Stimulated activated CD8-positive, alpha-beta memory T cell treated with anti-CD3 and anti-CD28 coated beads, Interleukin-15, amount 100 ng/mL, for 4 hours (primary cell): ENCODE data around the gene EID2B.

Experiments
- DNase-seq, 2 donors: peaks; one replicate each; pipeline ENCODE4 v3.0.0-alpha.2; 2020; ENCODE audit warnings: low read depth in 2 of 2

EID2B gene

GRCh38 chr19:39531834-39532232 lies 819 bp downstream of the EID2B start:
- DNase-seq = no peak

DNA sequence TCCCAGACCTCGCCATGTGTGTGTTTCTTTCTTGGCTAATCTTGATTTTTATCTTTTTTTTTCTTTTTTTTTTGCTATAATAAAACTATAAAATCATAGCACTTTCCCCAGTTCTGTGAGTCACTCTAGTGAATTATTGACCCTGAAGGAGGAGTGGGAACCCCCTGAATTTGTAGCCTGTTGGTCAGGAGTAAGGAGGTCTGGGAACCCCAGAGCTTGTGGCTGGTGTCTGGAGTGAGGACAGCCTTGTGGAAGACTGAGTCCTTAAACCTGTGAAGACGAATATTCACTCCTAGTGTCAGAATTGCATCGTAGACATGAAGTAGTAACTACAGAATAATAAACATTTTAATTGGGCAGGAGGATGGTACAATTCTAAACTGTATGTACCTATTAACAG lies 7.4 kb downstream of the EID2B start:
- no peak for DNase-seq

- DNase-seq = no peak
Observed at GRCh38 chr19:39524495-39524894, 8.2 kb downstream of the EID2B start.

GRCh38 chr19:39520541-39521484 lies 11.8 kb downstream of the EID2B start:
- DNase-seq = no peak

DNA sequence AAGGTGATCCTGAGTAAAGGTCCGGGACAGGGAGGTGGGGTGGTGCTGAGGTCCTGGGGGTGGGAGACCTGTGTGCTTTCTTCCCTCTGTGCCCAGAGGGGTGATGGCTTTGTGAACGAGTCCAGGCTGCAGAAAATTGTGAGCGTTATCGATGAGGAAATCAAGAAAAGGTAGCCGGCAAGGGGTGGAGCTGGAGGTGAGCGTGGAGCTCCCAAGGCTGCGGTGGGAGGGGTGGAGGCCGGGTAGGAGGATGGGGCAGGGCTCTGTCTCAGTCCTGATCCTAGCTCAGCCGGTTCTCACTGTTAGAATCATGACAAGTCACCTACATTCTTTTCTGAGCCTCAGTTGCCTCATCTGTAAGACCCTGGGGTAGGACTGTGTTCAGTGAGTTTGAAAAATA lies 13.7 kb downstream of the EID2B start:
- DNase-seq = no peak

DNA sequence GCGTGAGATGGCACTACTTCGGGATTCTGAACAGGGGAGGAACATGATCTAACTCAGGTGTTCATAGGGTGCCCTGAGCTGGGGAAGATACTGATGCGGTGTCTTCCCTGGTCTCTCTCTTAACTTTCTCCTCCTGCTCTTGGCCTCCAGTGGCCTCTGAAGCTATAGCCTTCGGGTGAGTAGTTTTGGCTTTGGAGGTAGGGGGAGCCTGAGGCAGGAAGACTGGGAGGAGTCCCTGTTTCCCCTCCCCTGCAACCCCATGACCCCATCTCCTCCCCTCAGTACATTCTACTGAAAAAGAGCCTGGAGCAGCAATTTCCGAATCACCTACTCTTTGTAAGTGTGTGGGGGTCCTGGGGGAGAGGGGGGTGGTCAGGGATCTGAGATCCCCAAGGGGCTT lies 14.2 kb downstream of the EID2B start:
- no peak for DNase-seq

DNA sequence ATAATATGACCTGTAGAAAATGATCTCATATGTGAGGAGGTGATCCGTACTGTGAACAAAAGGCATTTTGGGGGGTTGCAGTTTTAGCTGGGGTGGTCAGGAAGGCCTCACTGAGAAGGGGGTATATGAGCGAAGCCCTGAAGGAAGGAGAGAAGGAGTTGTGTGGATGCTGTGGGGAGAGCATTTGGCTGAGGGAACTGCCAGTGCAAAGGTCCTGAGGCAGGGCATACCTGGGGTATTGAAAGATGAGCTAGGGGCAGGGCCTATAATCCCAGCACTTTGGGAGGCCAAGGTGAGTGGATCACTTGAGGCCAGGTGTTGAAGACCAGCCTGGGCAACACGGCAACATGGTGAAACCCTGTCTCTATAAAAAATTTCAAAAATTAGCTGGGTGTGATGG lies 15.2 kb downstream of the EID2B start:
- DNase-seq = no peak

DNA sequence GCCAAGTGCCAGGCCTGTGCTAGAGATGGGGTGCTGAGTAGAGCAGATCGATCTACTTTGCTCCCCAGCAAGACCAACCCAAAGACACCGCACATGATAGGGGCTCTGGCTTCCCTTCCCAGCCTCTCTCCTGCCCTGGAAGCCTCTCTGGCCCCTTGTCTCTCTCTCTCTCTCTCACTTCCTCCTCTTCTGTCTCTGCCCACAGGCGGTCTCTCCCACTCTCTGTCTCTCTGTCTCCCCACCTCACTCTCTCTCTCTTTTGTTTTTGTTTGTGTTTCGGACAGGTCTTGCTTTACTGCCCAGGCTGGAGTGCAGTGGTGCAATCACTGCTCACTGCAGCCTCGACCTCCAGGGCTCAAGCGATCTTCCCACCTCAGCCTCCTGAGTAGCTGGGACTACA lies 16.4 kb downstream of the EID2B start:
- no peak for DNase-seq

- DNase-seq = no peak
Observed at GRCh38 chr19:39515551-39516191, 17.0 kb downstream of the EID2B start.

DNA sequence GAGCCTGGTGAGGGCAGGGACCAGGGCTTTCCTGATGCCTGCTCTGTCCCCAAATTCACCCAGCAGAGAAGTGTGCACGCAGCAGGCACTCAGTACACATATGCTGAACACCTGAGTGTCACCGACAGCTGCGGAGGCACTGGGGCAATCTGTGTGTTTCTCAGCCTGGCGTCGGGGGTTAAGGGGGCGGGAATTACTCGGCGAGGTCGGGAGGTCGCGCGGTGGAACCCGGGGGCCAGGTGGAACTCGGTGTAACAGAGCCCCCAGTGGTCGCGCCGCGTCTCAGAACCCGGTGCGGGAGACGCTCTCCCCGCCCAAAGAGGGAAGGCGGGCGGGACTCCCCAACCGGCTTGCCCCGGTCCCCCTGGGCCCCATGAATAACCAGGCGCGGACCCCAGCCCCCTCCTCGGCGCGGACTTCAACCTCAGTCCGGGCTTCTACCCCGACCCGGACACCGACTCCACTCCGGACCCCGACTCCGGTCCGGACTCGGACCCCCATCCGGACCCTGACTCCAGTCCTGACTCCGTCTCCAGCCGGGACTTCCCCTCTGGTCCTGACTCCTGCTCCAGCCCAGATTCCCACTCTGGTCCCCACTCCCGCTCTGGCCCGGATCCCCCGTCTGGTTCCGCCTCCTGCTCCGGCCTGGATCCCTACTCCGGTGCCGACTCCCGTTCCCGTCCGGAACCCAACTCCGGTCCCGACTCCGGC lies 17.7 kb downstream of the EID2B start, which contains the start of gene SELENOV:
Gene SELENOV, plus strand, starts transcription at position 300 of the 711 bp plus-strand sequence. Its CDS starts 74 bp downstream, at position 374.
- DNase-seq = no peak

DNA sequence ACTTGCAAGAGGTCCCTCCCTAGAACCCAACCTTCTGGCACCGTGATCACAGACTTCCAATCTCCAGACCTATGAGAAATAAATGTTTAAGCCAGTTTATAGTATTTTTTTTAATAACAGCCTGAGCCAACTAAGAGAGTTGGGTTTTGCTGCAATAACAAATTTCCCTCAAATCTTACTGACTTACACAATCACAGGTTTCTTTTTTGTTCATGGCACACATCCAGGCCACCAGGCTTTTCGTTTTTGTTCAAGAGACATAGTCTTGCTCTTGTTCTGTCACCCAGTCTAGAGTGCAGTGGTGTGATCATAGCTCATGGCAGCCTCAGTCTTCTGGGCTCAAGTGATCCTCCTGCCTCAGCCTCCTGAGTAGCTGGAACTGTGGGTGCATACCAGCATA lies 19.7 kb downstream of the EID2B start:
- DNase-seq = no peak

DNA sequence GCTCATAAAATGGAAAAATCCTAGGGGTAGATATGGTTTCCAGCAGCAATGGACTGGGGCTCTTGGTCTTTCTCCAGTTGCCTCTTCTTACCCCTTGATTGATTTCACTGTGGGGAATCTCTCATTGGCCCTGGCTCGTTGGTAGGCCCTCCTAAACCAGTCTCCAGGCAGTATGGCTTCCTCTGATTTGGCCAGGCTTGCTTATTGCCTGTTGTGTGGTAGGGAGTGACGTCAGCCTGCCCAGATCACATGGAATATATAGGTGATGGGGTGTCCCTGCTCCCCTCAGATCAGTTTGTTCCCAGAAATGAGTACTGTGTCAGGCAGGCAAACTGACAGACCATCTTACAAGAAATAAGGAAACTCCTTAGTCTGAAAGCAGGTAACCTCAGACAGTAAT lies 23.4 kb downstream of the EID2B start:
- DNase-seq = no peak

DNA sequence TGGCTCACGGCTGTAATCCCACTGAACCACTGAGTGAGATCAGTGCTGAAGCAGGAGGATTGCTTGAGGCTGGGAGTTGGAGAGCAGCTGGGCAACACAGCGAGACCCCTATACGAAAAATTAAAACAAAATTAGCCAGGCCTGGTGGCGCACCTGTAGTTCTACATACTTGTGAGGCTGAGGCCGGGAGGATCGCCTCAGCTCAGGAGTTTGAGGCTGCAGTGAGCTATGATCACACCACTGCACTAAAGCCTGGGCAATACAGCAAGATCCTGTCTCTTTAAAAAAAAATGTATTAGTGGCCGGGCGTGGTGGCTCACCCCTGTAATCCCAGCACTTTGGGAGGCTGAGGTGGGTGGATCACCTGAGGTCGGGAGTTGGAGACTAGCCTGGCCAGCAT lies 24.0 kb downstream of the EID2B start:
- DNase-seq = no peak

- DNase-seq = no peak
Observed at GRCh38 chr19:39507715-39508364, 24.8 kb downstream of the EID2B start.

DNA sequence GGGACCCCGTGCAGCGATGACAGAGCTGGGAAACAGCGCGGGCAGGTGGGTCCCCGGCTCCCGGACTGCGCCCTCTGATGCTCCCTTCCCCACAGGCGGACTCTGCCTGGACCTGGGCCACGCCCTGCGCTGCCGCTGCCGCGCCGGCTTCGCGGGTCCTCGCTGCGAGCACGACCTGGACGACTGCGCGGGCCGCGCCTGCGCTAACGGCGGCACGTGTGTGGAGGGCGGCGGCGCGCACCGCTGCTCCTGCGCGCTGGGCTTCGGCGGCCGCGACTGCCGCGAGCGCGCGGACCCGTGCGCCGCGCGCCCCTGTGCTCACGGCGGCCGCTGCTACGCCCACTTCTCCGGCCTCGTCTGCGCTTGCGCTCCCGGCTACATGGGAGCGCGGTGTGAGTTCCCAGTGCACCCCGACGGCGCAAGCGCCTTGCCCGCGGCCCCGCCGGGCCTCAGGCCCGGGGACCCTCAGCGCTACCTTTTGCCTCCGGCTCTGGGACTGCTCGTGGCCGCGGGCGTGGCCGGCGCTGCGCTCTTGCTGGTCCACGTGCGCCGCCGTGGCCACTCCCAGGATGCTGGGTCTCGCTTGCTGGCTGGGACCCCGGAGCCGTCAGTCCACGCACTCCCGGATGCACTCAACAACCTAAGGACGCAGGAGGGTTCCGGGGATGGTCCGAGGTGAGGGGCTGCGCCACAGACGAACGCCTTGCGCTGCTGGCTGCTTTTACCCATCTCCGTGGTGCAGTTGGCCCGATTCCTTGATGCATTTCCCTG lies 25.5 kb downstream of the EID2B start:
- peak in 1 of 2 donors; percentile 22 for DNase-seq

- DNase-seq = no peak
Observed at GRCh38 chr19:39506598-39506943, 26.1 kb downstream of the EID2B start.

GRCh38 chr19:39502640-39503417 lies 29.8 kb downstream of the EID2B start:
- DNase-seq = peak; percentile 35 to 50

DNA sequence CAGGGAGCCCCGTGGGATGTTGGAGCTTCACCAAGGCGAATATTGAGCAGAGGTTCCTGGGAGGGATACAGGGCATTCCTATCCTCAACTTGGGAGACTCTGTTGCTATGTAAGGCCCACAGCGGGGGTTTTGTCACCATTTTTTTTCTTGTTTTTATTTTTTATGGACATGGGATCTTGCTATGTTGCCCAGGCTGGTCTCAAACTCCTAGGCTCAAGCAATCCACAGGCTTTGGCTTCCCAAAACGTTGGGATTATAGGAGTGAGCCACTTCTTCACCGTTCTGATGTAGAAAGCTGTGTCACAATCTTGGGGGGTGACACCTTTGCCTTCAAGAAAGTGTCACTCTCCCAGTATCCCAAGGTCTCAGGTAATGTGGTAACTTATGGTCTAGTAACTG lies 31.3 kb downstream of the EID2B start:
- no peak for DNase-seq

DNA sequence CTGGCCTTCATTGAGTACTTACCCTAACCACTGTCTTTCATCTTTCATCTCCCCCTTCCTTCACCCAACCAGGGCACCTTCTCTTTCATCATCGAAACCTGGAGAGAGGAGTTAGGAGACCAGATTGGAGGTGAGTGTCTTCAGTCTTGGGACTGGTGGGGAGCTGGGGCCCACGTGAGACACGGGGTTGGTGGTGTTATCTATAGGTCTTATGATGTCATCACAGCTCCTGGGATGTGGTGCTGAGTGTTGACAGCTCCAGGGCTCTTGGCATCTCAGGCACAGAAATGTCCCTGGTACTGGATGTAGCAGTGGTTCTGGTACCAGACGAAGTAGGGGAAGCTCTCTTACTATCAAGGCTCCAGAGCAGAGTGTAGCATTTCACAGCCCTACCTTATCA lies 32.1 kb downstream of the EID2B start:
- DNase-seq = no peak

GRCh38 chr19:39499932-39500331 lies 32.7 kb downstream of the EID2B start:
- DNase-seq = no peak
